H9 (cell line): Measurements from ENCODE around the gene PRRG3. TPM values are rescaled to one million over a fixed set of nuclear protein-coding genes. Genes with fewer than 3 reads are reported as not detected.
A peak's percentile ranks its signal among the peaks of the same experiment; 100 is the strongest.

Experiments
- DNase-seq: peaks from one replicate; pipeline ENCODE4 v3.0.0-alpha.2; 2017
- H2AFZ ChIP-seq: one replicate; pipeline ENCODE4 v1.6.1; 2013; ENCODE audit warnings: mild to moderate bottlenecking, low read length, control low read depth, moderate library complexity
- H2AK5ac ChIP-seq: 2 replicates; pipeline ENCODE4 v1.6.1; 2013; ENCODE audit warnings: low read length, control low read depth, mixed read lengths; ENCODE audit not compliant: insufficient read length
- H2BK120ac ChIP-seq: one replicate; pipeline ENCODE4 v1.6.1; 2013; ENCODE audit warnings: low read depth, mild to moderate bottlenecking, low read length, control low read depth, inconsistent platforms; ENCODE audit not compliant: poor library complexity, severe bottlenecking
- H2BK12ac ChIP-seq: 2 replicates; pipeline ENCODE4 v1.6.1; 2013; ENCODE audit warnings: low read length, control low read depth, mixed read lengths, low read depth; ENCODE audit not compliant: insufficient read length
- H2BK15ac ChIP-seq: 2 replicates; pipeline ENCODE4 v1.6.1; 2013; ENCODE audit warnings: low read depth, low read length, control low read depth
- H2BK20ac ChIP-seq: one replicate; pipeline ENCODE4 v1.6.1; 2013; ENCODE audit warnings: low read depth, mild to moderate bottlenecking, low read length, control low read depth, inconsistent platforms; ENCODE audit not compliant: poor library complexity, severe bottlenecking
- H2BK5ac ChIP-seq: 2 replicates; pipeline ENCODE4 v1.6.1; 2013; ENCODE audit warnings: low read length, control low read depth, mixed read lengths; ENCODE audit not compliant: insufficient read length
- H3K14ac ChIP-seq: 2 replicates; pipeline ENCODE4 v1.6.1; 2013; ENCODE audit warnings: low read length, control low read depth; ENCODE audit not compliant: insufficient read depth
- H3K18ac ChIP-seq: 2 replicates; pipeline ENCODE4 v1.6.1; 2013; ENCODE audit warnings: low read depth, mild to moderate bottlenecking, mixed read lengths, low read length, control low read depth; ENCODE audit not compliant: insufficient read length
- H3K23ac ChIP-seq: 2 replicates; pipeline ENCODE4 v1.6.1; 2013; ENCODE audit warnings: low read length, control low read depth, mixed read lengths, low read depth; ENCODE audit not compliant: insufficient read length
- H3K23me2 ChIP-seq: 2 replicates; pipeline ENCODE4 v1.6.1; 2013; ENCODE audit warnings: low read depth, mild to moderate bottlenecking, mixed read lengths, low read length, control low read depth; ENCODE audit not compliant: insufficient read length, poor library complexity, severe bottlenecking
- H3K27ac ChIP-seq: 2 replicates; pipeline ENCODE4 v1.5.1; 2013; ENCODE audit warnings: low read length, control low read depth, mixed read lengths, low read depth; ENCODE audit not compliant: insufficient read length
- H3K27me3 ChIP-seq: 2 replicates; pipeline ENCODE4 v1.6.1; 2013; ENCODE audit warnings: low read length, control low read depth, inconsistent platforms; ENCODE audit not compliant: insufficient read depth
- H3K4ac ChIP-seq: 2 replicates; pipeline ENCODE4 v1.6.1; 2013; ENCODE audit warnings: low read depth, mild to moderate bottlenecking, control low read depth, inconsistent platforms, low read length, moderate library complexity
- H3K4me1 ChIP-seq: 2 replicates; pipeline ENCODE4 v1.6.1; 2013; ENCODE audit warnings: low read length, control low read depth, inconsistent platforms; ENCODE audit not compliant: insufficient read depth
- H3K4me2 ChIP-seq: 2 replicates; pipeline ENCODE4 v1.6.1; 2013; ENCODE audit warnings: low read length, control low read depth, mixed read lengths; ENCODE audit not compliant: insufficient read length, insufficient read depth
- H3K56ac ChIP-seq: 2 replicates; pipeline ENCODE4 v1.6.1; 2013; ENCODE audit warnings: low read depth, mild to moderate bottlenecking, mixed read lengths, low read length, control low read depth; ENCODE audit not compliant: insufficient read length
- H3K79me1 ChIP-seq: 2 replicates; pipeline ENCODE4 v1.6.1; 2013; ENCODE audit warnings: low read depth, mild to moderate bottlenecking, moderate library complexity, low read length, control low read depth, inconsistent platforms; ENCODE audit not compliant: insufficient read depth, poor library complexity, severe bottlenecking
- H3K79me2 ChIP-seq: 2 replicates; pipeline ENCODE4 v1.6.1; 2013; ENCODE audit warnings: low read length, control low read depth, inconsistent platforms; ENCODE audit not compliant: insufficient read depth
- H3K9ac ChIP-seq: 2 replicates; pipeline ENCODE4 v1.6.1; 2013; ENCODE audit warnings: low read length, control low read depth, mixed read lengths; ENCODE audit not compliant: insufficient read length; ENCODE audit errors: extremely low read depth
- H3K9me3 ChIP-seq: one replicate; pipeline ENCODE4 v1.6.1; 2013; ENCODE audit warnings: low read depth, low read length, inconsistent platforms; ENCODE audit not compliant: control insufficient read depth
- H3T11ph ChIP-seq: one replicate; pipeline ENCODE4 v1.6.1; 2013; ENCODE audit warnings: mild to moderate bottlenecking, low read length, control low read depth, inconsistent platforms
- H4K20me1 ChIP-seq: one replicate; pipeline ENCODE4 v1.6.1; 2013; ENCODE audit not compliant: control insufficient read depth, insufficient read length, insufficient read depth
- H4K5ac ChIP-seq: 2 replicates; pipeline ENCODE4 v1.6.1; 2013; ENCODE audit warnings: low read depth, mild to moderate bottlenecking, mixed read lengths, low read length, control low read depth; ENCODE audit not compliant: insufficient read length
- H4K8ac ChIP-seq: replicated peaks from 2 replicates; pipeline ENCODE4 v1.6.1; 2013; ENCODE audit warnings: low read length, control low read depth, mixed read lengths, low read depth; ENCODE audit not compliant: insufficient read length
- H4K91ac ChIP-seq: 2 replicates; pipeline ENCODE4 v1.6.1; 2013; ENCODE audit warnings: low read depth, mild to moderate bottlenecking, moderate library complexity, mixed read lengths, low read length, control low read depth; ENCODE audit not compliant: insufficient read length
- H3K27ac Mint-ChIP-seq, 3 experiments: 2 replicates in 2 of 3; 3 replicates in 1 of 3; pipeline ENCODE4 v1.8.0; 2020 to 2021; ENCODE audit warnings: mixed read lengths in 3 of 3, mild to moderate bottlenecking in 1 of 3, moderate library complexity in 1 of 3
- H3K27me3 Mint-ChIP-seq: 2 replicates; pipeline ENCODE4 v1.8.0; 2021; ENCODE audit warnings: low read depth, mild to moderate bottlenecking, moderate library complexity, mixed read lengths
- H3K36me3 Mint-ChIP-seq, 3 experiments: 2 replicates in 2 of 3; 3 replicates in 1 of 3; pipeline ENCODE4 v1.8.0; 2020 to 2021; ENCODE audit warnings: low read depth in 3 of 3, mixed read lengths in 3 of 3; ENCODE audit not compliant: insufficient read depth in 1 of 3
- H3K4me1 Mint-ChIP-seq, 2 experiments: 2 replicates each; pipeline ENCODE4 v1.8.0; 2020; ENCODE audit warnings: mixed read lengths in 2 of 2
- H3K4me3 Mint-ChIP-seq, 2 experiments: 2 replicates in 1 of 2; 3 replicates in 1 of 2; pipeline ENCODE4 v1.8.0; 2020 to 2021; ENCODE audit warnings: mild to moderate bottlenecking in 2 of 2, mixed read lengths in 2 of 2, moderate library complexity in 1 of 2
- H3K9me3 Mint-ChIP-seq, 2 experiments: 2 replicates in 1 of 2; 3 replicates in 1 of 2; pipeline ENCODE4 v1.8.0; 2020; ENCODE audit warnings: mild to moderate bottlenecking in 2 of 2, mixed read lengths in 2 of 2, moderate library complexity in 1 of 2
- CTCF ChIP-seq: fragments of 200-600 bp; sonication (generic); conservative IDR thresholded peaks from 3 replicates; pipeline ENCODE4 v1.8.0; 2021; ENCODE audit warnings: antibody characterized with exemption, mild to moderate bottlenecking
- WGBS: extraction: QIAGEN DNeasy Blood & Tissue Kit; methylation state at CpG from one replicate; pipeline ENCODE4 v1.1.7; 2013; ENCODE audit warnings: missing lambda C conversion rate, low lambda C conversion rate, mixed read lengths; ENCODE audit not compliant: insufficient read length; ENCODE audit errors: extremely low coverage; 5-methylcytosine and 5-hydroxymethylcytosine counted together
- total RNA-seq: library from RNA; stranded (reverse); gene quantifications from 2 replicates; pipeline ENCODE4 v1.2.1, GENCODE V29; 2021

PRRG3 gene
- total RNA-seq, 1 experiment from 2014 or later, result 4.9 TPM

- H3K9me3 ChIP-seq, result peaks cover 53% of the 10 kb centered on the region
- no peaks in the 10 kb centered on the region for H3K27me3 ChIP-seq
- H3K4ac ChIP-seq, result no peak overlapping the region
- no peak overlapping the region for H2BK15ac ChIP-seq
- H2BK12ac ChIP-seq, result no peak overlapping the region
- Mint-ChIP-seq H3K27ac (0 out of 7 replicates have a peak overlapping the region, but pooled peaks of 1 of the 3 experiments have one; percentile 48), H3K9me3 (peaks cover 42 to 54% of the 10 kb centered on the region in 2 experiments), H3K36me3 (peaks cover 0 to 2% (median 0%) of the 10 kb centered on the region in 3 experiments; a peak in 3 of 7 replicates), H3K4me1 (peaks cover 13 to 19% of the 10 kb centered on the region in 2 experiments), H3K27me3 (peaks cover 11% of the 10 kb centered on the region), H3K4me3 (no peak overlapping the region)
- no peak overlapping the region for H2AK5ac ChIP-seq
- H3K4me1 ChIP-seq, result no peaks in the 10 kb centered on the region; the same call in 1 of the 2 replicates
- H2AFZ ChIP-seq, result no peak overlapping the region
- no peak overlapping the region for H4K91ac ChIP-seq
- peak; percentile 38 for DNase-seq
- no peak for TF ChIP-seq CTCF
- H3K9ac ChIP-seq, result no peak overlapping the region
- H3K56ac ChIP-seq, result no peak overlapping the region
- no peaks in the 10 kb centered on the region for H3K79me1 ChIP-seq
- H4K20me1 ChIP-seq, result no peaks in the 10 kb centered on the region
- no peak overlapping the region for H2BK120ac ChIP-seq
- no peak overlapping the region for H2BK5ac ChIP-seq
- H3K23me2 ChIP-seq, result no peaks in the 10 kb centered on the region
- no peak overlapping the region for H2BK20ac ChIP-seq
- H3K79me2 ChIP-seq, result no peaks in the 10 kb centered on the region
- no peak overlapping the region for H3K14ac ChIP-seq
- H3K4me2 ChIP-seq, result no peak overlapping the region
- no peak overlapping the region for H3K27ac ChIP-seq
- no peak overlapping the region for H3K23ac ChIP-seq
- H3T11ph ChIP-seq, result no peak overlapping the region
- no peak overlapping the region for H4K8ac ChIP-seq
- no CpG with 5 or more reads among the region's 2 CpGs for WGBS
- H4K5ac ChIP-seq, result no peak overlapping the region
- H3K18ac ChIP-seq, result no peak overlapping the region
Measured at GRCh38 chrX:151711787-151712186, 16.5 kb downstream of the PRRG3 start.
